ENCODE data around the gene SSR2.

The SSR2 gene

DNA sequence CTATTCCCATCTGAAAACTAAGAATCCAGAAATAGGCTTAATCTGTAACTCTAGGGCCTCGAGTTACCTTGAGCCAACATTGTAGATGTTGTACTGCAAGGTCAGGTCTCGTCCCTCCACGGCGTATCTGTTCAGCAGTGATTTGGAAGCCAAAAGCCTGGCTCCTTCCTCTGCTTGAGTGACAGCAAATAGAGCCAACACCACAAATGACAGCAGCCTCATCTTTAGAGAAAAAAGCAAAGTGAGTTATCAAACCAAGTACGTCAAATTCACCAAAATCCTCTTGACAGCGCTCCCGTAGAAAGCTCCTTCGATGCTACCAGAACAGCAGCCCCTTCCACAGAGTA lies 832 bp downstream of the SSR2 start:
- peak overlapping the region; percentile 95 for H3K27ac Mint-ChIP-seq
- peaks cover 51% of the 10 kb centered on the region for H3K36me3 Mint-ChIP-seq (ENCODE audit: low read depth)
- H3K27me3 Mint-ChIP-seq, result peaks cover under 1% of the 10 kb centered on the region
- H3K4me3 Mint-ChIP-seq, result peak overlapping the region; percentile 92
- H3K9me3 Mint-ChIP-seq, result no peaks in the 10 kb centered on the region
- no peak for DNase-seq
- H3K4me1 Mint-ChIP-seq (ENCODE audit: low read depth), result peaks cover 28% of the 10 kb centered on the region

DNA sequence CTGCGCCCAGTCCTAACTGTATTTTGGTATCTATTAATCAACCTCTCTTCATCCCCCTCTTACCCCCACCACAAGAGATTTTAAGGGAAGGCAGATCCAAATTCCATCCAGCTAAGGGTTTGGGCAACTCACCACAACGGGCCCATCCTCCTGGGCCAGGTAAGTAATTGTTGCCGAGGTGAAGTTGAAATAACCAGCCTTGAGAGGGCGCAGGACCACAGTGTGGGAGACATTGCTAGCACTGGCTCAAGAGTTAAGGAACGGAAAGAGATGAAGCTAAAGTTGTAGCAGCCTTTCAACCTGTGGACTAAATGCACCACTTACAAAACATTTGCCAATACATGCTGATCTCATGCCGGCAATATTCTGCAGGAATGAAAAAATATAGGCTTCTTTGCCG lies 5.9 kb downstream of the SSR2 start:
- Mint-ChIP-seq H3K9me3 (no peaks in the 10 kb centered on the region), H3K4me1 (ENCODE audit: low read depth) (peaks cover 19% of the 10 kb centered on the region), H3K4me3 (no peak overlapping the region), H3K27ac (peak overlapping the region; percentile 31), H3K27me3 (no peaks in the 10 kb centered on the region), H3K36me3 (ENCODE audit: low read depth) (peaks cover 91% of the 10 kb centered on the region)
- DNase-seq, result no peak

DNA sequence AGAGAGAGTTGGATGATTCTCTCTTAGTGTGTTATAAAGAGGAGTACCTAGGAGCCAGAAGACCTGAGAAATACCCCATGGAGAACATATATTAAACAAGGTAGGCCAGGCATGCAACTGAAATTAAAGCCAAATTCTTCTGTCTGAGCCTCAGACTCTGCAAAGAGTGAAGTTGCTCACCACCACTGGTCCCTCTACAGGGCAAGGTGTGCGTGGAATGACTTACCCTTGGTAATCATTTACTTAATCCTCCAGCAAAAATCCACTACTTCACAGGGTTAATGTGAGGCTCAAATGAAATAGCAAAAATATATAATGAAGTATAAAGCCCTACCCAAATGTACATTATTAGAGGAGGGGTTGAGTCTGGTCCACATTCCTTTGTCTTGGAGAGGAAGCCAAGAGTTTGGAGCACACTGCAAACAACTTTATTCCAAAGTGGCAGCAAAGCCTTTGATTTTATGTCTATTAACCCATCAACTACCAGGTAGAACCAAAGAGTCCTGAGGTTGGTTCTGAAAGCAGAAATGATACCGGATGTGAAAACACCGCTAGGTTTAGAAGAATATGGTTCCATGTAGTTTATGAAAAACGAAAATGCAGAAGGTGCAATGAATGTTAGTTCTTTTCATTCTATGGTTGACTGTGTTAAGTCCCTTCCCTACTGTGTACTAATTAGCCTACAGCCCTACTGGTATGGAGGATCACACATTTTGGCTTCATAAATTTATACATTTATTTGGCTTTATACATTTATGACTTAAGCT lies 8.5 kb downstream of the SSR2 start:
- Mint-ChIP-seq H3K27ac (peak overlapping the region; percentile 40), H3K36me3 (ENCODE audit: low read depth) (peaks cover 84% of the 10 kb centered on the region), H3K4me1 (ENCODE audit: low read depth) (peaks cover 6% of the 10 kb centered on the region)

DNA sequence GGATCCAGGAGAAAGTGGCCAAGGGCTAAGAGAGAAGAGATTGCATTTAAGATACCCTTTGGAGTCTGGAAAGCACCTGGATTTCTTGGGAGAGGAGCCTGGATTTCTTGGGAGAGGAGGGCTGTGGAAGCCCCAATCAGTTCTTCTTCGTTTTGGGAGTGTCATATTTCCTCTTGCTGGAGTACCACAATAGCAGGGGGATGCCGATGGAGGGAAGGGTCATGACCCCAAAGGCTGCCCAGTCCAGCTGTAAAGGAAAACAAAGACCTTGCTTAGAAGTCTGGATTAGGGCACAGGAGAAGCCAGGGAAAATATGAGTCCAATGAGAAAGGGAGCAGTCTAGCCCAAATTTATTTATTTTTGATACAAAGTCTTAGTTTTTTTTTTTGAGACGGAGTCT lies 11.3 kb downstream of the SSR2 start:
- no peak for DNase-seq
- Mint-ChIP-seq H3K27ac (peak overlapping the region; percentile 53), H3K36me3 (ENCODE audit: low read depth) (peaks cover 70% of the 10 kb centered on the region), H3K27me3 (no peaks in the 10 kb centered on the region), H3K9me3 (no peaks in the 10 kb centered on the region), H3K4me3 (no peak overlapping the region), H3K4me1 (ENCODE audit: low read depth) (peaks cover 22% of the 10 kb centered on the region)

More for the DNA sequence above, 8.5 kb downstream of the SSR2 start:
- H3K4me3 Mint-ChIP-seq, result no peak overlapping the region
- DNase-seq, result no peak
- H3K27me3 Mint-ChIP-seq, result no peaks in the 10 kb centered on the region
- H3K9me3 Mint-ChIP-seq, result no peaks in the 10 kb centered on the region

DNA sequence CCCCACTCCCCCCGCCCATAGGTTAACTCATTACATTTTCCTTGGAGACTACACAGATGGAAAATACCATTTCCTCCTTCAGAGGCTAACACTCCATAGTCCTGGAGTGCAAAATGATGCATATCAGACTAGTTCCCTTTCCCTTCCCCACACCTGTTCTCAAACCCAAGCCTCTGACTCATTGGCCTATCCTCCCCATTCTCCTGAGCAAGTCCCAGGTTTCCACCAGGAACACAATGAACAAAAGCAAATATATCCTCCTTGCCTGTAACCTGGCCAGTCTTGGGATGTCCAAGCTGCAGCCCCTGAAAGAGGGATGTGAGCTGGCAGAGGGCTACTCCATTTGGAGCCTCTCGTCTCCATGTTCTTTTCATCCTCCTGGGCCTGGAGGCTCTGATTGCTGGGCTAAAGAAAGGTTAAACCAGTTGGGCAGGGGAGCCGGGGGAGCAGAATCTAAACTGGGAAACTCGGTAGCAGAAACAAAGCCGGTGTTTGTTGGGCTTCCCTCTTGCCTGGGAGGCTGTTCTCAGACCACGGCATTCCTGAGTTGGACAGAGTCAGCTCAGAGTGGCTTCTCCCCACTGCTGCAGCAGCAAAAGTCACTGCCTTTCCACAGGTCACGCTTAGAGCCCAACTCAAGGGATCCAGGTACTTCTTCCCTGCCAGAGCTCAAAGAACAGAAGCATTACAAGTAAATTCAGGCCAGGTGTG lies 13.9 kb downstream of the SSR2 start:
- peaks cover 44% of the 10 kb centered on the region for H3K36me3 Mint-ChIP-seq (ENCODE audit: low read depth)
- peak overlapping the region; percentile 29 for H3K27ac Mint-ChIP-seq
- no peaks in the 10 kb centered on the region for H3K9me3 Mint-ChIP-seq
- H3K4me1 Mint-ChIP-seq (ENCODE audit: low read depth), result peaks cover 17% of the 10 kb centered on the region
- H3K4me3 Mint-ChIP-seq, result no peak overlapping the region
- DNase-seq, result no peak
- no peaks in the 10 kb centered on the region for H3K27me3 Mint-ChIP-seq

DNA sequence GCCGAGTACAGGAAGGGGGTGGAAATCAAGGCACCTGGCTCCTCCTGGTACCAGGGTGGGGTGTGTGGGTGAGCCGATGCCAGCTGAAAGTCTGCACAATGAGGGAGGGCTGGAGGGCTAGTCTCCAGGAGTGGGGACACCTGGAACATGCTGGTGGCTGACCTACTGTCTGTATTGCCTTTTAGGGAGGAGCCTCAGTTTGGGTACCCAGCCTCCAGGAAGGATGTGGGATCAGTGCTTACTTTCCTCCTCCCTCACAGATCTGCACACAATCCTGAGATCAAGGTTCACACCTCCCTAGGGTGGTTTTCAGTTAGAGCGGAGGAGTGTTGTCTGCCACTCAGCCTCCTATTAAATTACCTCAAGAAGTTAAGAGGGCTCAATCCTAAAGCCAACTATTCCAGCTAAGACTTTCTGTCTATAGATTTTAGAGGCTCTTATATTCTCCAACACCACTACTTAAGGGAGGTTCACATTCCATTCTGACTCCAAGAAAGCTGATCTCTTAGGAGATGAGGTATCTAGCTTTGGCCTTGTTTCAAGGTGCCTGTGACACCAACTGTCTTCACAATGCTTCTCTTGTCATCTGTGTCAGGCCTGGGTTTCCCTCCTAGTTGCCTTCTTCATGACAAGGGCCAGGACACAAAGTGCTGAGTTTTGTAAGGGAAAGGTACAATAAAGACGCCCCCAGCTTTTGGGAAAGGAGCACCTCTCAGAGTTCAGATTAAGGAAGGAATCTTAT lies 15.7 kb downstream of the SSR2 start:
- H3K27ac Mint-ChIP-seq, result peak overlapping the region; percentile 74
- no peaks in the 10 kb centered on the region for H3K9me3 Mint-ChIP-seq
- H3K4me1 Mint-ChIP-seq (ENCODE audit: low read depth), result peaks cover 17% of the 10 kb centered on the region
- DNase-seq, result peak; percentile 42
- peaks cover 28% of the 10 kb centered on the region for H3K36me3 Mint-ChIP-seq (ENCODE audit: low read depth)
- no peak overlapping the region for H3K4me3 Mint-ChIP-seq
- H3K27me3 Mint-ChIP-seq, result no peaks in the 10 kb centered on the region

DNA sequence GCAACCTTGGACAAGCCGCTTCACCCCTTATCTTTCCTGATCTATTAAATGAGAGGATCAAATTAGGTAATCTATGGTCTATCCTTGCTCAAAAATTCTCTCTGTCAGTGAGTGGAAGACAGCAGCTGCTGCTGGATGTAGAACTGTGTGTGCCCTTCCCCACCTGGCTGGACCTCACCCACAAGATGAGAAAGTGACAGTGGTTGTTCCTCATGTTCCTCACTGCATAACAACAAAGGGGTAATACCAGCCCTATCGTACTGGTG lies 16.9 kb downstream of the SSR2 start:
- no peaks in the 10 kb centered on the region for H3K27me3 Mint-ChIP-seq
- DNase-seq, result no peak
- peaks cover 16% of the 10 kb centered on the region for H3K36me3 Mint-ChIP-seq (ENCODE audit: low read depth)
- H3K9me3 Mint-ChIP-seq, result no peaks in the 10 kb centered on the region
- H3K4me1 Mint-ChIP-seq (ENCODE audit: low read depth), result peaks cover 17% of the 10 kb centered on the region
- H3K27ac Mint-ChIP-seq, result no peak overlapping the region
- H3K4me3 Mint-ChIP-seq, result no peak overlapping the region

DNA sequence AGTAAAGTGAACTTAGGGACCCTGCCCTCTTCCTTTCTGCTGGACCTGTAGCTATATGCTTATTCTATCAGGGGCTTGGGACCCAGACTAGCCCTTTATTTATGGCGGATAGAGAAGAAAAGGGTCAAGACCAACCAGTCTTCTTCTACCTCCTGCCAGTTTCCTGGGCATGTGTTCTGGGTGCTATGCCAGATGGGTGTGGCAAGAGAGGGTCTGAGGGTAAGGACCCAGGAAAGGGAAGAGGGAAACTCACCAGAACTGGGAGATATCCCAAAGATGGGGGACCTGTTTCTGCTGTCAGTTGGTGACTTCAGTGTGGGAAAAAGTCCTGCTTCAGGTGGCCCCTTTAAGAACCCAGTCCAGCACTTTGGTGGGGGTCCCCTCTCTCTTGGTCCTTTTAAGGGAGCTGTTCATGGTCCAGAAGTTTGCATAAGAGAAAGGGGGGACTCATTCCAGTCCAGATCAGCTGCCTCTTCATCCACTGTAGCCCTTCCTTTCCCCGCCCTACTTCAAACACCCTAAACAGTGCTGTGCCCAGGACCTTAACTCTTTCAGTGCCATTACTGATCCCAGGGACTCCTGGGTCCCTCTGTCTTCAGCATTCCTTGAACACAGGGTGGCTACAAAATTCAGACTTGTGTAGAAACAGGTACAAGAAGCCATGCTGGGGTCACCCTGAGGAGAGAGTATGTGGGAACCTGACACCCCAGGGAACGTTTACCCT lies 18.4 kb downstream of the SSR2 start:
- Mint-ChIP-seq H3K4me3 (no peak overlapping the region), H3K36me3 (ENCODE audit: low read depth) (peaks cover 8% of the 10 kb centered on the region), H3K4me1 (ENCODE audit: low read depth) (peaks cover 17% of the 10 kb centered on the region), H3K9me3 (no peaks in the 10 kb centered on the region), H3K27me3 (no peaks in the 10 kb centered on the region), H3K27ac (no peak overlapping the region)
- DNase-seq, result no peak

DNA sequence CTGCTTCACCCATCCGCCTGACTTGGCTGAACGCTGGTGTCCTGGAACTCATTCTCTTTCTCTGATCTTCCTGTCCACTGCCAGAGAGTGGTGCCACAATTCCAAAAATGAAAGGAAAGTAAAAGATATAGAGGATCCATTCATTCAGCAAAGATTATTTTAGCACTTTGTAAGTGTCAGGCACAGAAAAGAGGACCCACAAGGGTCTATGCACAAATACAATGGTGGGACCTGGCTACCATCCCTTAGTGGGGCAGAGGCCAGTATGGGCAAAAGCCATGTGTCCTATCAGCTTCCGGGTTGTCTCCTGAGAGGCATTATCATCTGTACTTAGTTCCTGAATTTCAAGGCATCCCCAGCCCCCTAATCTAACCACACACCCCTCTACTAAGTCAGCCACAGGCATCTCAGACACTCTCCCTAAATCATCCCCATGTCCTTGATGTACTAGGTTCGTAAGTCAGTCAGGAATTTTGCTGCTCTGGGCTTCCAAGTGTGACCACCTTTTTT lies 19.0 kb downstream of the SSR2 start:
- H3K36me3 Mint-ChIP-seq (ENCODE audit: low read depth), result peaks cover 2% of the 10 kb centered on the region
- no peaks in the 10 kb centered on the region for H3K27me3 Mint-ChIP-seq
- no peak overlapping the region for H3K4me3 Mint-ChIP-seq
- no peaks in the 10 kb centered on the region for H3K9me3 Mint-ChIP-seq
- peaks cover 14% of the 10 kb centered on the region for H3K4me1 Mint-ChIP-seq (ENCODE audit: low read depth)
- DNase-seq, result no peak
- no peak overlapping the region for H3K27ac Mint-ChIP-seq

DNA sequence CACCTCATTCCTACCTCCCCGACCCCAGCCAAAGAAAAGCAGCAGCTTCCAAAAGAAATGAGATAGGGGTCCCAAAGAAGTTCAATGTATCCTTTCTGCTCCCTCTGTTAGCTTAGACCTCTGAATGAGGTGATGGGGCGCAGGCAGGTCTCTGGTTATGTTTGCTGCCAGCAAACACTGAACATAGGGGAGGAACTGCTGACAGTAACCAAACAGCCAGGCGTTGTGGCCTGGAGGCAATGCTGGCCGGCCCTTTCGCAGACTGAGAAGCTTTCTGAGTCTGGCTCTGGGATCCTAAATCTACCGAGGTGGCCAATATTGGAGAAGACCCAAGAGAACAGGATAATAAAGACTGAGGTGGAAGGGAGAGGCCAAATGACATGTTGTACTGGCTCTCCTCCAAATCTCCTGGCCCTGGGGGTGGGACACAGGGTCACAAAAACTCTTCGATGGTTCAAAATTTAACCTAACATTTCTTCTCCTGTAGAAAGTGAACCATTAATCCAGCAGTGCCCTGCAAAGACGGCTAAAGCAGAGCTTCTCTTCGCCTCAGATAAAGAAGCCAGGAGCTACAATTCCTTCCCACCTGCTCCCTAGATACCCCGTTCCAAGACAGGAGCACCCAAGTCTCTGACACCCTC lies 19.6 kb downstream of the SSR2 start:
- Mint-ChIP-seq H3K4me1 (ENCODE audit: low read depth) (peaks cover 13% of the 10 kb centered on the region), H3K36me3 (ENCODE audit: low read depth) (no peaks in the 10 kb centered on the region), H3K4me3 (no peak overlapping the region), H3K27ac (no peak overlapping the region), H3K9me3 (no peaks in the 10 kb centered on the region), H3K27me3 (no peaks in the 10 kb centered on the region)
- no peak for DNase-seq

DNA sequence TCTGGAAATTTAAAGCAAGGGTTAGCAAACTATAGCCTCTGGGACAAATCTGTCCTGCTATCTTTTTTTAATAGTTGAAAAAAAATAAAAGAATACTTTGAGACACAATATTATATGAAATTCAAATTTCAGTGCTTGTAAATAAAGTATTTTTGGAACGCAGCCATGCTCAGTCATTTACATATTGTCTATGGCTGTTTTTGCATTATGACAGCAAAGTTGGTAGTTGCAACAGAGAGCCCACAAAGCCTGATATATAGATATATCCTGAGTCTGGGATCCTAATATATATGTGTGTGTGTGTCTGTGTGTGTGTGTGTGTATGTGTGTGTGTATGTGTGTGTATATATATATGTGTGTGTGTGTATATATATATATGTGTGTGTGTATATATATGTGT lies 20.8 kb downstream of the SSR2 start:
- Mint-ChIP-seq H3K27ac (no peak overlapping the region), H3K9me3 (no peaks in the 10 kb centered on the region), H3K36me3 (ENCODE audit: low read depth) (no peaks in the 10 kb centered on the region), H3K4me3 (no peak overlapping the region), H3K27me3 (no peaks in the 10 kb centered on the region), H3K4me1 (ENCODE audit: low read depth) (peaks cover 5% of the 10 kb centered on the region)
- DNase-seq, result no peak

DNA sequence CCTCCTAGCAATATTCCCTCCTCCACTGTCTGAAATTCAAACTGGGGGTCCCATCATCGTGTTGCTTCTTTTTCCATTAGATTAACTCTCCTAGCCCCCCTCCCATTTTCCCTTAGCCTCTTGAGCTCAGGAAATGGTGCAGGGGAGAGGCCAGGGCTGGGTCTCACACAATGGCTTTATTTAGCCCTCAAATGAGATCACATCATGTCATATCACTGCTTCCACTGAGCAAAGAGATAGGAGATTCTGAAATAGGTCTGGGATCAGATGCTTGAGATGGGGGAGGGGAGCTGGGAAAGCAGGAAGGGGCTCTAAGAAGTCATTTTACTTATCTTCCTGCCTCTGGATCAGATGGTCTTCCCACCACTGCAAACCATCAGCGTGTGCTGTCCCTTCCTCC lies 24.6 kb downstream of the SSR2 start:
- no peaks in the 10 kb centered on the region for H3K27me3 Mint-ChIP-seq
- H3K27ac Mint-ChIP-seq, result no peak overlapping the region
- H3K36me3 Mint-ChIP-seq (ENCODE audit: low read depth), result no peaks in the 10 kb centered on the region
- H3K4me3 Mint-ChIP-seq, result no peak overlapping the region
- no peaks in the 10 kb centered on the region for H3K9me3 Mint-ChIP-seq
- no peak for DNase-seq
- no peaks in the 10 kb centered on the region for H3K4me1 Mint-ChIP-seq (ENCODE audit: low read depth)

DNA sequence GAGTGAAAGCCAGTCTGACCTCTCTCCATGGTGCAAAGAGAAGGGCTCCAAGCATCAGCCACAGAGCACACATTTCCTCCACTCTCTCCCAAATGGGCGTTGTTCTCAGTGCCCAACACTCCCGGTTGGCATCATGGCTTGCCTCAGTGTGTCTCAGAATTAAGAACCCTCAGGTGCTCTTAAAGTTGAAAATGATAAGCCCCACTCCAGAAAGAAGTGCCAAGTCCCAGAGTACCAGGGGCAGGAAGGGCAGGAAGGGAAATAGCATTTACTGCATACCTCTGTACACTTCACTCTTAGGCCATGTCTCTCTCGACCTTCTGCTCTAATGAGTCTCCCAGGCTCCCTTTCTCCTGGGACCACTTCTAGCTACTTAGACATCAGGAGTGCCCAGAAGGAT lies 27.2 kb downstream of the SSR2 start:
- Mint-ChIP-seq H3K27ac (no peak overlapping the region), H3K4me3 (no peak overlapping the region), H3K36me3 (ENCODE audit: low read depth) (no peaks in the 10 kb centered on the region), H3K9me3 (no peaks in the 10 kb centered on the region), H3K4me1 (ENCODE audit: low read depth) (peaks cover 17% of the 10 kb centered on the region), H3K27me3 (no peaks in the 10 kb centered on the region)
- no peak for DNase-seq
